ENCODE data around the gene SFTA2.

DNA sequence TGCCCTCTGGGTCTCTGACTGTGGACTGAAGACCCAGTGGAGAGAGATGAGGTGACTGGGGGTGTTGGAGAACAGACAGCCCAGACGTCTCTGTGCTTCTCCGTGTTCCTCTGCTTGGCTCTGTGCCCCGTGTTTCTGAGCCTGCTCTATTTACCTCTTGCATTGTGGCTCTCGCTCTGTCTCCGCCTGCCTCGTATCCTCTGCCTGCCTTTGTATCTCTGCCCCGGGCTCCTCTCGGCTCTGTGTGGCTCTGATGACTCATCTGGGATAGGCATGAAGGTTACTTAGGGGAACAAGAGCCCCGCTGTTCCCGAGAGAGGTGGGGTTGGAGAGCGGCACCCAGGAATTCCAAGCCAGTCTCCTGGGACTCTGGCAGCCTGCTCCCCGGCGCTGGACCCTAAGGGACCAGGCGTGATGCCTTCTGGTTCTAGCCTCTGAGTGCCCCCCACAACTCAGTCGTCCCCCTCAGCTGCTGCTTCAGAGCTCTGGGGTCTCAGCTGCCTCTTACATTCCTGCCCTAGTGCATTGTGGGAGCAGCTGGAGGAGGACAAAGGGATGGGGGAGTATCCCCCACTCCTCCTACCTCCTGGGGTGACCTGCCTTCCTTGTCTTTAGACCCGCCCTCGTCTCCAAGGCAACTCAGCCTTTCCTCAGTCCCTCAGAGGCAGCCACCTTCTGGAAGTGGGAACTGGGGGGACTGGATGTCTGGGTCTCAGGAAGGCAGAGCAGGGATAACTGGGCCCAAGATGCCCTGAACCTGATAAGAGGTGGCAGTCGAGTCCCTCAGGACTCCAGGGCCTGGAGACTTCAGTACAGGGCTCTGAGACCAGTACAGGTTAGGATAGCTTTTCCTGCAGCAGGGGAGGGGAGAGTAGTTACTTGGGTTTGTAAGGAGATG, 45.7 kb downstream of the SFTA2 start:
- TF ChIP-seq POLR2A (IDR thresholded peaks at IDR 0.05; ENCODE audit: control extremely low read depth in 1 of 2, low read depth in 2 of 2, low read length in 2 of 2) (peak in 1 of 2 experiments; percentile 86; a peak in 2 of 3 replicates), BRCA1 (IDR thresholded peaks at IDR 0.05; ENCODE audit: low read depth, low read length) (no peak), RFX5 (IDR thresholded peaks at IDR 0.05; ENCODE audit: borderline replicate concordance, low read depth, low read length) (no peak), CTCF (IDR thresholded peaks at IDR 0.05; ENCODE audit: control extremely low read depth in 1 of 3, insufficient read depth in 1 of 3, low read depth in 1 of 3, low read length in 3 of 3) (no peak), EP300 (IDR thresholded peaks at IDR 0.05; ENCODE audit: borderline replicate concordance in 1 of 2, low read depth in 2 of 2, low read length in 2 of 2) (peak in 1 of 2 experiments; percentile 65; a peak in 1 of 3 replicates), TCF12 (IDR thresholded peaks at IDR 0.05; ENCODE audit: low read depth, low read length) (no peak; the same call in 1 of the 2 replicates), TAF1 (IDR thresholded peaks at IDR 0.05; ENCODE audit: low read depth, low read length) (peak; percentile 62), CEBPB (IDR thresholded peaks at IDR 0.05; ENCODE audit: low read depth, low read length) (no peak)
